ENCODE measurements around the gene CELSR2.

The CELSR2 gene

GRCh38 chr1:109312246-109312645 is 62.9 kb downstream of the CELSR2 start:
- no peak for TF ChIP-seq POLR2A (IDR thresholded peaks at IDR 0.05; ENCODE audit: extremely low read depth, insufficient read length)
- TF ChIP-seq, protein P1, sequence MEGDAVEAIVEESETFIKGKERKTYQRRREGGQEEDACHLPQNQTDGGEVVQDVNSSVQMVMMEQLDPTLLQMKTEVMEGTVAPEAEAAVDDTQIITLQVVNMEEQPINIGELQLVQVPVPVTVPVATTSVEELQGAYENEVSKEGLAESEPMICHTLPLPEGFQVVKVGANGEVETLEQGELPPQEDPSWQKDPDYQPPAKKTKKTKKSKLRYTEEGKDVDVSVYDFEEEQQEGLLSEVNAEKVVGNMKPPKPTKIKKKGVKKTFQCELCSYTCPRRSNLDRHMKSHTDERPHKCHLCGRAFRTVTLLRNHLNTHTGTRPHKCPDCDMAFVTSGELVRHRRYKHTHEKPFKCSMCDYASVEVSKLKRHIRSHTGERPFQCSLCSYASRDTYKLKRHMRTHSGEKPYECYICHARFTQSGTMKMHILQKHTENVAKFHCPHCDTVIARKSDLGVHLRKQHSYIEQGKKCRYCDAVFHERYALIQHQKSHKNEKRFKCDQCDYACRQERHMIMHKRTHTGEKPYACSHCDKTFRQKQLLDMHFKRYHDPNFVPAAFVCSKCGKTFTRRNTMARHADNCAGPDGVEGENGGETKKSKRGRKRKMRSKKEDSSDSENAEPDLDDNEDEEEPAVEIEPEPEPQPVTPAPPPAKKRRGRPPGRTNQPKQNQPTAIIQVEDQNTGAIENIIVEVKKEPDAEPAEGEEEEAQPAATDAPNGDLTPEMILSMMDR (IDR thresholded peaks at IDR 0.05; ENCODE audit: low read depth, low read length): no peak
- TF ChIP-seq MAX (IDR thresholded peaks at IDR 0.05; ENCODE audit: low read depth, low read length): no peak
- no peak for TF ChIP-seq MYC (IDR thresholded peaks at IDR 0.05; ENCODE audit: low read depth, low read length)
- H3K4me3 ChIP-seq (ENCODE audit: low read depth, low read length): no peak overlapping the region
- no peak for DNase-seq (ENCODE audit: low read depth)

DNA sequence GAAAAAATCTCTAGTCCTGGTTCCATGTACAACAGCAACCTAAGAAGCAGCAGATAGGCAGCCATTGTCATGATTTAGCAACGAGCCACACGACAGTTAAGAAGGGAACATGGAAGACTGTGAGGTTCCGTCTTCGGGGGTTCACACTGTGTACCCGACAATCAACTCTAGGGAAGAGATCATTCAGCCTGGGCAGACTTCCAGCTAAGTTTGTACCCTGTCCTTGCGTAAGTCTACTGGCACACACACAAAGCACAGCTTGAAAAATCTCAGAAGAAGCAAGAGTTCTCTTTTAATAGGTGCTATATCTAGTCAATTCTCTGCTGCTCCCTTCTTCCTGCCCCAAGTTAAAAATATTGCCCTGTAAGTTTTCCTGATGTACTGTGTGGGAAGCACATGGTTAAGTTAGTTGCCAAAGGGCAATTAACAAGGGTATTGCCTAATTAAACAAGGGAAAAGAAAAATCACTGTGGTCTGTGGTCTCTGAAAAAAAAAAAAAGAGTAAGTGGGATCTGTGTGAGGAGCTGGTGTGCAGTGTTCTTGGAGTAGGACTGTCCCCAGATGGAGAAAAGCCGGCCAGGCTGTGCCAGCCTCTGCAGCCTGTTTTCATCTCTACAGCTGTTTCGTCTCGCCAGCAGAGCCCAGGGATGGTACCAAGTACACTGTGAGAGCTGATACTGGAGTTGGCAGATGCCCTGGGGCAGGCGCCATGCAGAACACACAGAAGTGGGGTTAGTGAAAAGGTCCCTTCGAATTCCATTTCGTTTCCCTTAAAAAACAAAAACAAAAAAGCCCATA is 63.8 kb downstream of the CELSR2 start:
- no peak overlapping the region for H3K4me3 ChIP-seq (ENCODE audit: low read depth, low read length)
- DNase-seq (ENCODE audit: low read depth): no peak
- TF ChIP-seq, protein P1 (IDR thresholded peaks at IDR 0.05; ENCODE audit: low read depth, low read length): no peak
- TF ChIP-seq POLR2A (IDR thresholded peaks at IDR 0.05; ENCODE audit: extremely low read depth, insufficient read length): no peak
- TF ChIP-seq MAX (IDR thresholded peaks at IDR 0.05; ENCODE audit: low read depth, low read length): no peak
- TF ChIP-seq MYC (IDR thresholded peaks at IDR 0.05; ENCODE audit: low read depth, low read length): no peak

DNA sequence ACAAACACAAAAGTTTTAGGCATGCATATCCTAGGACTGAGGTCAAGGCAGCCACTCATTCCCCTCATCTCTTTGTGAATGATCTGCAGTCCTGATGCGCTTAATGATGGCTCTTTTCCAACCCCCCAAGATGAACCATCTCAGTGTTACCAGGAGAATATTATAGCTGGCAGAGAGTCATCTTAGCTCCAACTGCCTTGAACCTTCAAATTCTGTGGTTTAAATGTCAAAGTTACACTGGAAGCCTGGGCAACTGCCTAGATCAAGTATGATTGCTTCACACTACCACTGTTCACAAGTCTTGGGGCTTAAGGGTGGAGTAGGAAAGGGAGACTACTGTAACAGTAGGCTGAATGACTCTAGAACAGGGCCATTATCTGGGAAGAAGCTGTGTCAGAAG is 65.5 kb downstream of the CELSR2 start:
- no peak overlapping the region for H3K4me3 ChIP-seq (ENCODE audit: low read depth, low read length)
- TF ChIP-seq MYC (IDR thresholded peaks at IDR 0.05; ENCODE audit: low read depth, low read length): no peak
- TF ChIP-seq POLR2A (IDR thresholded peaks at IDR 0.05; ENCODE audit: extremely low read depth, insufficient read length): no peak
- no peak for TF ChIP-seq MAX (IDR thresholded peaks at IDR 0.05; ENCODE audit: low read depth, low read length)
- TF ChIP-seq, protein P1 (IDR thresholded peaks at IDR 0.05; ENCODE audit: low read depth, low read length): no peak
- no peak for DNase-seq (ENCODE audit: low read depth)

GRCh38 chr1:109315288-109315687 is 65.9 kb downstream of the CELSR2 start:
- TF ChIP-seq POLR2A (IDR thresholded peaks at IDR 0.05; ENCODE audit: extremely low read depth, insufficient read length) (no peak), MAX (IDR thresholded peaks at IDR 0.05; ENCODE audit: low read depth, low read length) (no peak), MYC (IDR thresholded peaks at IDR 0.05; ENCODE audit: low read depth, low read length) (no peak)
- TF ChIP-seq, protein P1 (IDR thresholded peaks at IDR 0.05; ENCODE audit: low read depth, low read length): no peak
- H3K4me3 ChIP-seq (ENCODE audit: low read depth, low read length): no peak overlapping the region
- no peak for DNase-seq (ENCODE audit: low read depth)

DNA sequence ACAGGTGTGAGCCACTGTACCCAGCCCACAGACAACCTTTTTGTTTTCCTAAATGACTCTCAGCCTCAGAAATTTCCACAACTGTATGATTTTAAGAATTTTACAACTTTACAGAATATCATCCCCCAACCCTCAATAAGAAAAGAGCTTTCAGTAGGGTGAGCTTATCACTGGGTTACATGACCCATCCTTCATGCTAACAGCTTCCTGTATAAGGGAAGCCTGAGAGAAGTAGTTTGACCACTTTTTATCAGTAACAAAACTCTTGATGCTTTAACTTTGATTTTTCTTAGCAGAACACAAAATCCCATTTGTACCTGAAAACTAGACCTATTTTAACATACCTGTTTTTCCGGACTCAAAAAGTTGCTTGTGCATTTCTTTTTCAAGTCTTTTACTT is 67.2 kb downstream of the CELSR2 start:
- no peak overlapping the region for H3K4me3 ChIP-seq (ENCODE audit: low read depth, low read length)
- TF ChIP-seq MYC (IDR thresholded peaks at IDR 0.05; ENCODE audit: low read depth, low read length) (no peak), MAX (IDR thresholded peaks at IDR 0.05; ENCODE audit: low read depth, low read length) (no peak), POLR2A (IDR thresholded peaks at IDR 0.05; ENCODE audit: extremely low read depth, insufficient read length) (no peak)
- TF ChIP-seq, protein P1 (IDR thresholded peaks at IDR 0.05; ENCODE audit: low read depth, low read length): no peak
- DNase-seq (ENCODE audit: low read depth): no peak

All from NB4 (cell line).